DMS153 (cell line): ENCODE results near the gene CRB1.
"Not testable (repeated sequence)": the region's sequence is repeated elsewhere in the genome, so short reads cannot be mapped to it uniquely, and the experiment has no call there.

Experiments
- DNase-seq: peaks from one replicate; lab custom pipeline; 2025; lab: John Stamatoyannopoulos, UW

CRB1 gene

GRCh38 chr1:197463142-197463541 lies 195.1 kb downstream of the CRB1 start:
- peak; percentile 29 for DNase-seq

GRCh38 chr1:197464044-197464443 lies 196.0 kb downstream of the CRB1 start:
- DNase-seq: peak; percentile 52

- DNase-seq: no peak
Measured at GRCh38 chr1:197465528-197466327, 197.7 kb downstream of the CRB1 start.

GRCh38 chr1:197466813-197467212 lies 198.8 kb downstream of the CRB1 start:
- no peak for DNase-seq

- no peak for DNase-seq
Measured at GRCh38 chr1:197467881-197468280, 199.8 kb downstream of the CRB1 start.

GRCh38 chr1:197468543-197469175 lies 200.6 kb downstream of the CRB1 start:
- DNase-seq: no peak

- DNase-seq: peak; percentile 64
Measured at GRCh38 chr1:197469620-197470210, 201.7 kb downstream of the CRB1 start.

GRCh38 chr1:197470330-197470729 lies 202.3 kb downstream of the CRB1 start:
- DNase-seq: no peak

GRCh38 chr1:197471248-197471985 lies 203.4 kb downstream of the CRB1 start:
- no peak for DNase-seq

GRCh38 chr1:197472141-197472540 lies 204.1 kb downstream of the CRB1 start:
- no peak for DNase-seq

GRCh38 chr1:197480446-197480845 lies 212.4 kb downstream of the CRB1 start:
- no peak for DNase-seq

- DNase-seq: peak; percentile 21
Measured at GRCh38 chr1:197481101-197481500, 213.0 kb downstream of the CRB1 start.

- peak; percentile 50 for DNase-seq
Measured at GRCh38 chr1:197485790-197486189, 217.7 kb downstream of the CRB1 start.

GRCh38 chr1:197486946-197487345 lies 218.9 kb downstream of the CRB1 start:
- peak; percentile 74 for DNase-seq

GRCh38 chr1:197491505-197491904 lies 223.5 kb downstream of the CRB1 start:
- DNase-seq: not testable (repeated sequence)

- no peak for DNase-seq
Measured at GRCh38 chr1:197496722-197497121, 228.7 kb downstream of the CRB1 start.

- no peak for DNase-seq
Measured at GRCh38 chr1:197510691-197511378, 242.8 kb downstream of the CRB1 start.

GRCh38 chr1:197515421-197515820 lies 247.4 kb downstream of the CRB1 start:
- DNase-seq: no peak

GRCh38 chr1:197519741-197520334 lies 251.8 kb downstream of the CRB1 start:
- no peak for DNase-seq

- no peak for DNase-seq
Measured at GRCh38 chr1:197521118-197521739, 253.2 kb downstream of the CRB1 start.
